ENCODE data around the gene HIPK3. TPM values are rescaled to one million over a fixed set of nuclear protein-coding genes. Genes with fewer than 3 reads are reported as not detected.

HIPK3 gene
- polyA plus RNA-seq, 1 donor from 2014 or later, result 25.5 TPM

- H3K79me2 ChIP-seq (replicated peaks; ENCODE audit: insufficient read depth, low read length), result peaks cover 50% of the 10 kb centered on the region
- H3F3A ChIP-seq (ENCODE audit: insufficient read depth, low read length, poor library complexity, severe bottlenecking), result peaks cover 2% of the 10 kb centered on the region
- H3K9ac ChIP-seq (ENCODE audit: low read length), result no peak overlapping the region
- H2AFZ ChIP-seq (ENCODE audit: low read depth, low read length), result no peak overlapping the region
- H3K4me3 ChIP-seq (ENCODE audit: low read length), result no peak overlapping the region
- no peaks in the 10 kb centered on the region for H3K9me3 ChIP-seq (ENCODE audit: low read length)
- H4K20me1 ChIP-seq (ENCODE audit: insufficient read depth), result peaks cover 12% of the 10 kb centered on the region
- H3K9me2 ChIP-seq (ENCODE audit: insufficient read depth, low read length), result no peaks in the 10 kb centered on the region
- H3K36me3 ChIP-seq (ENCODE audit: insufficient read depth, low read length), result no peaks in the 10 kb centered on the region
- H3K27me3 ChIP-seq (ENCODE audit: insufficient read depth, low read depth, low read length), result no peaks in the 10 kb centered on the region
- TF ChIP-seq EZH2 (IDR thresholded peaks at IDR 0.05; ENCODE audit: borderline replicate concordance, insufficient read depth, low read length, poor library complexity, severe bottlenecking) (no peak), REST (IDR thresholded peaks at IDR 0.05; ENCODE audit: borderline replicate concordance) (no peak), POLR2AphosphoS5 (IDR thresholded peaks at IDR 0.05) (no peak), MXI1 (conservative IDR thresholded peaks at IDR 0.05; ENCODE audit: poor library complexity, severe bottlenecking) (no peak), RAD21 (conservative IDR thresholded peaks at IDR 0.05) (no peak), SMC3 (conservative IDR thresholded peaks at IDR 0.05; ENCODE audit: poor library complexity) (no peak), TAF1 (IDR thresholded peaks at IDR 0.05; ENCODE audit: low read depth) (no peak), EP300 (conservative IDR thresholded peaks at IDR 0.05; ENCODE audit: poor library complexity, severe bottlenecking) (no peak)
- TF ChIP-seq, protein P1, sequence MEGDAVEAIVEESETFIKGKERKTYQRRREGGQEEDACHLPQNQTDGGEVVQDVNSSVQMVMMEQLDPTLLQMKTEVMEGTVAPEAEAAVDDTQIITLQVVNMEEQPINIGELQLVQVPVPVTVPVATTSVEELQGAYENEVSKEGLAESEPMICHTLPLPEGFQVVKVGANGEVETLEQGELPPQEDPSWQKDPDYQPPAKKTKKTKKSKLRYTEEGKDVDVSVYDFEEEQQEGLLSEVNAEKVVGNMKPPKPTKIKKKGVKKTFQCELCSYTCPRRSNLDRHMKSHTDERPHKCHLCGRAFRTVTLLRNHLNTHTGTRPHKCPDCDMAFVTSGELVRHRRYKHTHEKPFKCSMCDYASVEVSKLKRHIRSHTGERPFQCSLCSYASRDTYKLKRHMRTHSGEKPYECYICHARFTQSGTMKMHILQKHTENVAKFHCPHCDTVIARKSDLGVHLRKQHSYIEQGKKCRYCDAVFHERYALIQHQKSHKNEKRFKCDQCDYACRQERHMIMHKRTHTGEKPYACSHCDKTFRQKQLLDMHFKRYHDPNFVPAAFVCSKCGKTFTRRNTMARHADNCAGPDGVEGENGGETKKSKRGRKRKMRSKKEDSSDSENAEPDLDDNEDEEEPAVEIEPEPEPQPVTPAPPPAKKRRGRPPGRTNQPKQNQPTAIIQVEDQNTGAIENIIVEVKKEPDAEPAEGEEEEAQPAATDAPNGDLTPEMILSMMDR (IDR thresholded peaks at IDR 0.05; ENCODE audit: poor library complexity, severe bottlenecking), result no peak
- H3K27ac ChIP-seq (ENCODE audit: low read length), result no peak overlapping the region
- H3K4me2 ChIP-seq (ENCODE audit: low read length), result no peak overlapping the region
Measured at GRCh38 chr11:33379947-33380346, 122.8 kb downstream of the HIPK3 start.

GRCh38 chr11:33383075-33383919 is 126.1 kb downstream of the HIPK3 start:
- H2AFZ ChIP-seq (ENCODE audit: low read depth, low read length), result no peak overlapping the region
- no peaks in the 10 kb centered on the region for H3F3A ChIP-seq (ENCODE audit: insufficient read depth, low read length, poor library complexity, severe bottlenecking)
- no peaks in the 10 kb centered on the region for H3K36me3 ChIP-seq (ENCODE audit: insufficient read depth, low read length)
- TF ChIP-seq REST (IDR thresholded peaks at IDR 0.05; ENCODE audit: borderline replicate concordance), result no peak
- TF ChIP-seq RAD21 (conservative IDR thresholded peaks at IDR 0.05), result no peak
- no peak for TF ChIP-seq TAF1 (IDR thresholded peaks at IDR 0.05; ENCODE audit: low read depth)
- TF ChIP-seq MXI1 (conservative IDR thresholded peaks at IDR 0.05; ENCODE audit: poor library complexity, severe bottlenecking), result no peak
- TF ChIP-seq EP300 (conservative IDR thresholded peaks at IDR 0.05; ENCODE audit: poor library complexity, severe bottlenecking), result no peak
- TF ChIP-seq EZH2 (IDR thresholded peaks at IDR 0.05; ENCODE audit: borderline replicate concordance, insufficient read depth, low read length, poor library complexity, severe bottlenecking), result no peak
- TF ChIP-seq POLR2AphosphoS5 (IDR thresholded peaks at IDR 0.05), result no peak
- no peak for TF ChIP-seq SMC3 (conservative IDR thresholded peaks at IDR 0.05; ENCODE audit: poor library complexity)
- TF ChIP-seq, protein P1 (IDR thresholded peaks at IDR 0.05; ENCODE audit: poor library complexity, severe bottlenecking), result no peak
- H3K27ac ChIP-seq (ENCODE audit: low read length), result no peak overlapping the region
- no peak overlapping the region for H3K9ac ChIP-seq (ENCODE audit: low read length)
- no peaks in the 10 kb centered on the region for H3K9me3 ChIP-seq (ENCODE audit: low read length)
- H4K20me1 ChIP-seq (ENCODE audit: insufficient read depth), result peaks cover 5% of the 10 kb centered on the region
- H3K4me2 ChIP-seq (ENCODE audit: low read length), result no peak overlapping the region
- no peaks in the 10 kb centered on the region for H3K27me3 ChIP-seq (ENCODE audit: insufficient read depth, low read depth, low read length)
- H3K79me2 ChIP-seq (replicated peaks; ENCODE audit: insufficient read depth, low read length), result peaks cover 48% of the 10 kb centered on the region
- H3K4me3 ChIP-seq (ENCODE audit: low read length), result no peak overlapping the region
- H3K9me2 ChIP-seq (ENCODE audit: insufficient read depth, low read length), result no peaks in the 10 kb centered on the region

All from neural cell (in vitro differentiated cells).